Activated gamma-delta T cell (primary cell): ENCODE results near the gene TJP3.

Source experiments
- DNase-seq: peaks from one replicate; lab custom pipeline; 2025; lab: John Stamatoyannopoulos, UW

TJP3 gene

DNA sequence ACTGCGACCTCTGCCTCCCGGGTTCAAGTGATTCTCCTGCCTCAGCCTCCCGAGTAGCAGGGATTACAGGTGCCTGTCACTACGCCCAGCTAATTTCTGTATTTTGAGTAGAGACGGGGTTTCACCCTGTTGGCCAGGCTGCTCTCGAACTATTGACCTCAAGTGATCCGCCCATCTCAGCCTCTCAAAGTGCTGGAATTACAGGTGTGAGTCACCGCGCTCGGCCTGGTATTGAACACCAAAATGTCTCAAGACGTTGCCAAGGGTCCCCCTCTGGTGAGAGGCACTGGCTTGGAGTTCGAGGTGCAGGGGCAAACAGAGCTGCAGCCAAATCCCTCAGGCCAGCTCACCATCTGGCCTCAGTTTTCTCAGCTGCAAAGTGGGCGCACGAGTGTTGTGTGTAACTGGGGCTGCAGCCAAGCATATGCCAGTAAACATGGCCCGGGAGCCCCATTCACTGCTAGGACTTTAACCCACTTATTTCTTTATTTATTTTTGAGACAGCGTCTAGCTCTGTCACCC is 8.0 kb downstream of the TJP3 start:
- no peak for DNase-seq

DNA sequence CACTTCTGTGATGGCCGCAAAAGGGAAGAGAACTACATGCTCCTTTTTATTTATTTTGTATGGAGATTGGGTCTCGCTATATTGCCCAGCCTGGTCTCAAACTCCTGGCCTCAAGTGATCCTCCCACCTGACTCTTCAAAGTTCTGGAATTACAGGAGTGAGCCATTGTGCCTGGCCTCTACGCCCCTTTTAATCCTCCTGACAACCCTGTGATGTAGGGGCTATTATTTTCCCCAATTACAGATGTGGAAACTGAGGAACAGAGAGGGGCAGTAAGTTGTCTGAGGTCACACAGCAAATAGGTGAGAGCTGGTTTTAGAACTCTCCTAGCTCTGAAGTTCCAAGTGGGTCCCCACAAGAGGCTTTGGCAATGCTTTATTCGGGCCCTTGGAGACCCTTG is 11.7 kb downstream of the TJP3 start:
- no peak for DNase-seq

DNA sequence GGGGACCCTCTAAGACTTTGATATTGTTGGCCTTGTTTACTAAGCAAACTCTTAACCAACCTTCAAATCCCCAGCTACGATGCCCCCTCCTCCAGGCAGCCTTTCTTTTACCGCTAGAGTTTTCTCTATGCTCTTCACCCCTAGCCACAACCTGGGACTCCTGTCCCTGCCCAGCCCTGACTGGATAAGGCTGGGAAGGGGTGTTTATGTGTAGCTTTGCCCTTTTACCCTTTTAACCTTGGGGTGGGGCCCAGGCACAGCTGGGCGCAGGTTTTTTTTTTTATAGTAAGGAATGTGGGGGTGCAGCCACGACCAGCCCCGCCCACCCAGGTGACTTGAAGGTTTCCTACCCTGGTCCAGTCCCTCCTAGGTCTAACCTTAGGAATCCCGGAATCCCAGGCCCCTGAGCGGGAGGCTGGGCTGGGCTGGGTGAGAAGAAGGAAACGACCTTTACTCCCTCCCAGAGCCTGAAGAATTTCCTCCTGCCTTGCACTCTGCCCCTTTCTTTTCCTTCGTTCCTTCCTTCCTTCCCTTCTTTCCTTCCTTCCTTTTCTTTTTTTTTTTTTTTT is 12.2 kb downstream of the TJP3 start:
- DNase-seq, result no peak

DNA sequence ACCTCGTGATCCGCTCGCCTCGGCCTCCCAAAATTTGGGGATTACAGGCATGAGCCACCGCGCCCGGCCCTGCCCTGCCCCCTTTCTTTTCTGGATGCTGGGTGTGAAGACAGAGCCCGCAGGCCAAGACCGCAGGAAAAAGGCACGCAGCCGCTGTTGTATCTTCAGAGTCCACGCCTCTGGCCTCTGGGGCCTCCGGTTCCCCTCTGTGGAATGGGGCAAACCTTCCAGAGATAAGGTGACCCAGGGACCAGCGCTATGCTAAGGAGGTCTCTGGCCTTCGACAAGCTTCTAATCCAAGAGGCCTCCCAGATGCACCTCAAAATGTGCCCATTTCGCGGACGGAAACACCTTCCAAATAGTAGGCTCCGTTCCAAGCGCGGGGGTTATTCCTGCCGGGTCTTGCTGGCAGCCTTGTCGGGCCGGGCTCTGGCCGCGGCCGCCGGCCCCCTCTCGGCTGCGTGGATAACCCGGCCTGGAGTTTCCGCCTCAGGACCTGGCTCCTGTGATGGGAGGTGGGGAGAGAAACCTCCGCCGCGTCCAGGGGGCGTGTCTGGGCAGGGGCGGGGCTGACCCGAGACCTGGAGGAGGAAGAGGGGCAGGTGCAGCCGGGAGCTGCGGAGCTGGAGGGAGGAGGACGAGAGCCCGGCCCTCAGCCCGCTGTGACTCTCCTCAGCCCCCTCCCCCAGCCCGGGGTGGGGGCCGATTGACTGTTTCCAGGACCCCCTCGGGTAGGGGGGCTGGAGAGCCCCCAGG is 13.1 kb downstream of the TJP3 start:
- DNase-seq, result peak; percentile 77

DNA sequence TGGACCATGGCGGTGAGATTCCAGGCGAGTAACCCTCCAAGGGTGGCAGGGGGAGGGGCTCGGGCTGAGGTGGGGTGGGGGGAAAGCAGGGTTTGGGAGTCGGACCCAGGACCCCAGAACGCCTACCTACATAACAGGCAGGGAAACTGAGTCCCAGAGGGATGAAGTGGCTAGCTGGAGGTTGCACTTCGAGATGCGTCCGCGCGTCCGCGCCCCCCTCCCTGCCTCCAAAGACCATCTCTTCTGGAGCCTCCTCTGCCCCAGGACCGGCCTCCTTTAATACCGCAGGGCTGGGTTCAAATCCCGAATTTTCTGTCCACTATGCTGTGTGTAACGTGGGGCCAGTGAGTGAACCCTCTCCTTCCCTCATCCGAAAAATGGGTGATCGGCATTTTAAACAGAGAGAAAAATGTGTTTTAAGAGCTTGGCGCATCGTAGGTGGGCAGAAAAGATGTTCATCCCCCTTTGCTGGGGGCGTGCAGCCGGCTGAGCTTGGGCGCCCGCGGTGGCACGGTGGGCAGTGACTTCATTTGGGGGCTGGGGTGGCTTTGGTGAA is 13.8 kb downstream of the TJP3 start:
- DNase-seq, result no peak

DNA sequence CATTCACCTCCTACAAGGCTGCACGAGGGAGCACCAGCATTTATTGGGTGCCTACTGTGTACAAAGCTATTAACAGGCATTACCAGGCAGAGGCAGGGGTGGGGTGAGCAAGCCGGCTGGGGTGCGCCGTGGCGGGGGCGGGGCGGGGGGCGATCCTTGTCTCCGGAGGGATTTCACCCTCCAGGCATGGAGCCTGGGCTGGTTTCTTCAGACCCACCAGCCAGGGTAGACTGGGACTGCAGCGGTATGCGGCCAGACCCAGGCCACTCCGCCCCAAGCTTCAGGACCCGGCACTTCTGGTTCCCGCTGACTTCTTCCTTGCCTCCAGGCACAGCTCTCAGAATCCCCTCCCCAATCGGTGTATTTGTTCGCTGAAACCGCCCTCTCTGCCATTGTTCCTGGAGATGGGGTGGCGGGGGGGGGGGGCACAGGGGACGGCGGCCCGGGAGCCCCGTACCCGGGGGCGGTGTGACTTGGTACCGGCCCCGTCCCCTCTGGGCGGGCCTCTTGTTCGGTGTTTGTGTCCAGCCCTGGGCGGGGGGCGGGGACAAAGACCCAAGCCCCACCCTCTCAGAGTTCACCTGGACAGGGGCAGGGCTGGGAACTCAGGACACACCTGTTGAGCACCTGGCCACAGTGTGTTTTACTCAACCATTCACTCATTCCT is 14.4 kb downstream of the TJP3 start:
- DNase-seq, result no peak

DNA sequence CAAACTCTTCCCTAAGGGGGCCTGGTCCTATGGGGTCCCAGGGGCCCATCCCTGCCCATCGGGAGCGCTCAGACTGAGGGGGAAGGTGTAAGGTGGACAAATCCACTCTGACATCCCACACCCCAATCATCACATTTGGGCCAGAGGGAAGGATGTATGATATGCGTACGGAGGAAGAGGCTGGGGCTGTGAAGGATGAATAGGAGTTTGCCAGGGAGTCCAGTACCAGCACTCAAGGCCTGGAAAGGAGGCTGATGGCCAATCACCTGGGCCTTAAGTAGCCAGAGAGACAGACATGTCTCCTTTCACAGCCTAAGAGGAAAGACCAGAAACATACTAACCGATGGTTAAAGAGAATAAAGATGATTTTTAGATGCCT is 14.9 kb downstream of the TJP3 start:
- no peak for DNase-seq

DNA sequence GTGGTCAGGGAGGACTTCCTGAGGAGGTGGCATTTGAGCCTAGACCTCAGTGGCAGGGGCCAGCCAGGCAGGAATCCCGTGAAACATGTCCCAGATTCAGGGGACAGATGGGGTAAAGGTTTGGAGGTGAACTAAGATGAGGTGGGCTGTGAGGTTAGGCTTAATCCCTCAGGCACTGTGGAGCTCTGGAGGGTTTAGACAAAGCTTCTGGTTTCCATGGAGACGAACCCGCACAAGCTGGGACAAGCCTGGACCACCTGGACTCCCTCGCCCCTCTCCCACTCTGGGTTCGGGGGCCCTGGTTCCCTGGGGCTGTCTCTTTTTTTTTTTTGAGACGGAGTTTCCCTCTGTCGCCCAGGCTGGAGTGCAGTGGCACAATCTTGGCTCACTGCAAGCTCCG is 15.7 kb downstream of the TJP3 start:
- DNase-seq, result no peak

DNA sequence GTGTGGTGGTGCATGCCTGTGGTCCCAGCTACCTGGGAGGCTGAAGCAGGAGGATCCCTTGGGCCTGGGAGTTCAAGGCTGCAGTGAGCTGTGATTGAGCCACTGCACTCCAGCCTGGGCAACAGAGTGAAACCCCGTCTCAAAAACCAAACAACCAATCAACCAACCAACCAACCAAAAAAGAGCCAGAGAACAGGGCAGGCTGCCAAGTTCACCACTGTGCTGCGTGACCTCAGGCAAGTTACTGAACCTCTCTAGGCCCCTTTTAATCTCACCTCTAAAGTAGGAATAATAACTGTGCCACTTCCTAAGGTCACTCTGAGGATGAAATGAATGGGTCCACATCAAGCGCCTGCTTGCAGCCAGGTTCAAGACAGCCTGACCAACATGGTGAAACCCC is 16.9 kb downstream of the TJP3 start:
- no peak for DNase-seq

DNA sequence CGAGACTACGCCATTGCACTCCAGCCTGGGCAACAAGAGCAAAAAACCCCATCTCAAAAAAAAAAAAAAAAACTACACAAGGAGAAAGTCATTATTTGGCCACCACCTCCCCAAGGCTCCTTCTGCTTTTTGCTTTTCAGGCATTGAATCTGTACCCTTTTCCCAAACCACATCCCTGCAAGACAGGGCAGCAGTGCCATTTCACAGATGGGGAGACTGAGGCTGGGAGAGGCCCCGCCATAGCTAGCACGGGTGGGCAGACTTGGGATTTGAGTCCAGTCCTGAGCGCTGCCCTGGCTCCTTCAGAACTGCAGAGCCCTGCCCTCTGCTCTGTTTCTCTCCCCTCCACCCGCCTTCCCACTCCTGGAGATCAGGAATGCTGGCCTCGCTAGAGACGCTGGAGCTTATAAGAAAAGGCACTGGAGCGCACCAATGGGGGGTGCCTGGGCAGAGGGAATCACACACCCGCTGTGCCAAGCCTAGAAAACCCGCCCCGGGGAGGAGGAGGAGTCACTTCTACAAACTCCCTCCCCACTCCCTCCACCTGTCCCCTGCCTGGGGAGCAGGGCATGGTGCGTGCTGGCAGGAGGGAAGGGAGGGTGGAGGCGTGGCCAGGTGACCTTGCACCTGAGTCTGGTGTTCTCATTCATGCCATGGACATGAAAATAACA is 17.6 kb downstream of the TJP3 start:
- no peak for DNase-seq

DNA sequence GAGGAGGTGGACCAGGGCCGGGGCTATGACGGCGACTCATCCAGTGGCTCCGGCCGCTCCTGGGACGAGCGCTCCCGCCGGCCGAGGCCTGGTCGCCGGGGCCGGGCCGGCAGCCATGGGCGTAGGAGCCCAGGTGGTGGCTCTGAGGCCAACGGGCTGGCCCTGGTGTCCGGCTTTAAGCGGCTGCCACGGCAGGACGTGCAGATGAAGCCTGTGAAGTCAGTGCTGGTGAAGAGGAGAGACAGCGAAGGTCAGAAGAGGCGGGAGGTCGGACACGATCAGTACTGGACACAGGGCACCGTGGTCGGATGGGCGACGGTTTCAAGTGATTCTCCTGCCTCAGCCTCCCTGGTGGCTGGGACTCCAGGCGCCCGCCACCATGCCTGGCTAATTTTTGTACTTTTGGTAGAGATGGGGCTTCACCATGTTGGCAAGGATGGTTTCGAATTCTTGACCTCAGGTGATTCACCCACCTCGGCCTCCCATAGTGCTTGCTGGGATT is 22.3 kb downstream of the TJP3 start:
- DNase-seq, result no peak

DNA sequence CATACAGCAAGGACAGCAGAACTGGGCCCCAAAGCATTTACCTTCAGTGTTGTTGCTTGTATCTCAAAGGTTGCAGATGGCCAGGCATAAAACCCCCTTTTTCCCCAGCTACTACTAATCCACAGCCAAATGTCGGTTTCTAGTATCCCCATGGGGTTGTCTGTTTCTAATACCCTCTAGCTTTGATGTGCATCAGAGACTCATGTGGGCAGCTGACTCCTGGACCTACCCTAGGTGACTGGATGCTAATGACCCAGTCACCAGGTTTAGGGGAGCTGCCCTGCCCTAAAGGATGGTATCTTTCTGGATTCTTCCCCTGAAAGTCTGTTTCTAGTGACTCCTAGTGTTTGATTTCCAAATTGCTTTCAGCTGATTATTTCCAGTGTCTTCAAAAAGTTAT is 23.9 kb downstream of the TJP3 start:
- DNase-seq, result no peak

DNA sequence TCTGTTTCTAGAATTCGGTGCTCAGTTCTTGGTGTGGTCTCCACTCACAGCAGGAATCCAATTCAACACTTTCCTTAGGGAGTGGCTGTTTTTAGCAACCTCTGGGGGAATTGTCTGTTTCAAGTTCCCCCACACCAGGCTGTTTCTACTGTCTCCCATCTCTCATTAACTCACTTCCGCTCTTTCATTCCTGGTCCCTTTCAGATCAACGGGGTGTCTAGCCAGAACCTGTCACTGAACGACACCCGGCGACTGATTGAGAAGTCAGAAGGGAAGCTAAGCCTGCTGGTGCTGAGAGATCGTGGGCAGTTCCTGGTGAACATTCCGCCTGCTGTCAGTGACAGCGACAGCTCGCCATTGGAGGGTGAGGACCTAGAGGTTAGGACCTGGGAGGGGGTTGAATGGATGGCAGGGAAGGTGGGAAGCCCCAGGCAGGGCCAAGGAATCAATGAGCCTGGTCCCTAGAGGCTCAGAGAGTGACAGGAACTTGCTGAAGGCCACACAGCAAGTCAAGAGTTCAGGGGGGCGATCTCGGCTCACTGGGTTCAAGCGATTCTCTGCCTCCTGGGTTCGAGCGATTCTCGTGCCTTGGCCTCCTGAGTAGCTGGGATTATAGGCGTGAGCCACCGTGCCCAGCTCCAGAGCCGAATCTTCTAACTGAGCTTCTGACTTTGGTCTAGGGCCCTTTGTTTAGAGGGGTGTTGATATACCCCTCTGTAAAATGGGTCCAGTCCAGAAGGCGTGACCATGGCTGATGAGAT is 25.5 kb downstream of the TJP3 start:
- no peak for DNase-seq

DNA sequence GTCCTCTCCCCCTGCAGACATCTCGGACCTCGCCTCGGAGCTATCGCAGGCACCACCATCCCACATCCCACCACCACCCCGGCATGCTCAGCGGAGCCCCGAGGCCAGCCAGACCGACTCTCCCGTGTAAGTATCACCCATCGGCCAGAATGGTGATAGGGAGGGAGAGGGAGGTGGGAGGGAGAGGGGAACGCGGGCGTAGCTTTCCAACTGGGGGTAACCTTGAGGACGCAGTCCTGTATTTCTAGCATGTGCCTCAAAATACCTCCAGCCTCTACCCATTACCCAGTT is 26.1 kb downstream of the TJP3 start:
- no peak for DNase-seq

DNA sequence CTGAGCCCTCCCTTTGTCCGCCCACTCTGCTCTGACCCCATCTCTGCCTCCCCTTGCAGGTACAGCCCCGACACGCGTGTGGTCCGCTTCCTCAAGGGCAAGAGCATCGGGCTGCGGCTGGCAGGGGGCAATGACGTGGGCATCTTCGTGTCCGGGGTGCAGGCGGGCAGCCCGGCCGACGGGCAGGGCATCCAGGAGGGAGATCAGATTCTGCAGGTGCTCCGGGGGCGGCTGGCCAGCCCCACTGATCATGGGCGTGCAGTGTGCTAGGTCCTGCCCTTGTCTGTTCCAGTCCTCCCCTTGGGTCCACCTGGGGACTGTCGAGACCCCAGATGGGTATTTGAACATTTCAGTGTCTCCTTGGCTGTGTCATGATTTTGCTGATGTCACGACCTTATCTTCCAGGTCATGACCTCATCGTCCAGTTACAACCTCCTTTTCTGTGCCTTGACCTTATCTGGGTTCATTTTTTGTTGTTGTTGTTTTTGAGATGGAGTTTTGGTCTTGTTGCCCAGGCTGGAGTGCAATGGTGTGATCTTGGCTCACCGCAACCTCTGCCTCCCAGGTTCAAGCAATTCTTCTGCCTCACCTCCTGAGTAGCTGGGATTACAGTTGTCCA is 28.0 kb downstream of the TJP3 start:
- no peak for DNase-seq

DNA sequence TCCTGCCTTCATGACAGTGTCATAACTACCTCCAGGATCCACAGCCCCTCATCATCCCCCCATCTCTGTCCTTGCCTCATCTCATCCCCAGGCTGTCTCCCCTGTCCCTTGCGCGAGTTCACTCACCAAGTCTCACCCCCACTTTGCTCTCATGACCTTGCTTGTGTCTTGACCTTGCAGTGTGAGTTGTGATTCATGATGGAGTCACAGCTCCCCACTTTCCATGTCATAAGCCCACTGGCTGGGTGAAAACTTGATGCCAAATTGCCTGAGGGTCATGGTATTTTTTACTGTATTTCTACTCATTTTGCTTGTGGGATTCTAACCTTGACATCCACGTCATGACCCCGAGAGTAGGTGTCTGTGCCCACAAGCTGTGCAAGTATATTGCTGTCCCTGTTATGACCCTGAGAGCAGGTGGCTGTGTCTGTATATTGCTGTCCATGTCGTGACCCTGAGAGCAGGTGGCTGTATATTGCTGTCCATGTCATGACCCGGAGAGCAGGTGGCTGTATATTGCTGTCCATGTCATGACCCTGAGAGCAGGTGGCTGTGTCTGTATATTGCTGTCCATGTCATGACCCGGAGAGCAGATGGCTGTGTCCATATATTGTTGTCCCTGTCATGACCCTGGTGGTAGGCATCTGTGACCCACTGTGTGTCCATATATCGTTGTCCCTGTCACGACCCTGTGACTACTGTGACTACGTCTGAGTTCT is 29.5 kb downstream of the TJP3 start:
- no peak for DNase-seq

DNA sequence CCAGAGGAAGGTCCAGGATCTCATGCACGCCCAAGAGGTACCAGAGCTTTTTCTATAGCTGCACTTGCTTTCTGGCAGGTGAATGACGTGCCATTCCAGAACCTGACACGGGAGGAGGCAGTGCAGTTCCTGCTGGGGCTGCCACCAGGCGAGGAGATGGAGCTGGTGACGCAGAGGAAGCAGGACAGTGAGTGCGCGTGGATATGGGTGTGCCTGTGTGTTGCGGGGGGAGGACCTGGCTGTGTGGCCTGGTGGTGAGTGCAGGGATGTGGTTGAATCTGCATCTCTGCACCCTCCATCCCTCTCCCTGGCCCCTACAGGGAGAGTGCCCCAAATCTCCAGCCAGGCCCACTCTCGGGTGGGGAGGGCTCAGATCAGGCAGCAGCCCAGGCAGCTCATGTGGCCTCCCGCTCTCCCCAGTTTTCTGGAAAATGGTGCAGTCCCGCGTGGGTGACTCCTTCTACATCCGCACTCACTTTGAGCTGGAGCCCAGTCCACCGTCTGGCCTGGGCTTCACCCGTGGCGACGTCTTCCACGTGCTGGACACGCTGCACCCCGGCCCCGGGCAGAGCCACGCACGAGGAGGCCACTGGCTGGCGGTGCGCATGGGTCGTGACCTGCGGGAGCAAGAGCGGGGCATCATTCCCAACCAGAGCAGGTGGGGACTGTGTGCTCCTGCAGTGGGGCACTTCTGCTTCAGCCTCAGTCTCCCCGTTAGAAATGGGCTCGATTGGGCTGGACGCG is 30.5 kb downstream of the TJP3 start:
- DNase-seq, result no peak

DNA sequence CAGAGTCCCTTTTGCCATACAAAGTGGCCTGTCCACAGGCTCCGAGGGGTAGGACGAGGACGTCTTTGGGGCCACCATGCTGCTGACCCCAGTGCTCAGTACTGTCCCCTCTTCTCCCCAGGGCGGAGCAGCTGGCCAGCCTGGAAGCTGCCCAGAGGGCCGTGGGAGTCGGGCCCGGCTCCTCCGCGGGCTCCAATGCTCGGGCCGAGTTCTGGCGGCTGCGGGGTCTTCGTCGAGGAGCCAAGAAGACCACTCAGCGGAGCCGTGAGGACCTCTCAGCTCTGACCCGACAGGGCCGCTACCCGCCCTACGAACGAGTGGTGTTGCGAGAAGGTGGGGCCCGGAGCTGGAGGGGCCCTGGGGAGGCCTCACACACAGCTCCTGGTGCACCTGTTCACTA is 32.2 kb downstream of the TJP3 start:
- DNase-seq, result no peak

DNA sequence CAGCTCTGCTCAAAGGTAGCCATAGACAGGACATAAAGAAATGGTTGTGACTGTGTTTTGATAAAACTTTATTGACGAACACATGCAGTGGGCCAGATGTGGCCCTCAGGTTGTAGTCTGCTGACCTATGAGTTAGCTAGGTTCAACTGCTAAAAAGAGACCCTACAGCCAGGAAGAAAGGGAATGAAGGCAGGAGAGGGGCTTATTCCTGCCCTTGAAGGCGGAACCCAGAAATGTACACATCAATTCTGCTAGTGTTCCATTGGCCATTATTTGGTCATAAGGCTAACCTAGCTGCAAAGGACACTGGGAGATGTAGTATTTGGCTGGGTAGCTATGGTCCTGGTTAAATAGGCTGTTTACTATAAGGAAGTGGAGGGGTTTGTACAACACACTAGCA is 35.3 kb downstream of the TJP3 start:
- DNase-seq, result no peak
